GM12873 (cell line): ENCODE measurements around the gene MRM3.

Experiments used
- CTCF ChIP-seq: IDR thresholded peaks from 2 replicates; pipeline ENCODE4 v1.5.1; 2012; ENCODE audit warnings: low read depth, mild to moderate bottlenecking, moderate library complexity, low read length, control low read depth; ENCODE audit not compliant: insufficient read depth; ENCODE audit errors: missing control alignments

MRM3 gene

GRCh38 chr17:814371-814770 lies 32.2 kb downstream of the MRM3 start:
- no peak for TF ChIP-seq CTCF

DNA sequence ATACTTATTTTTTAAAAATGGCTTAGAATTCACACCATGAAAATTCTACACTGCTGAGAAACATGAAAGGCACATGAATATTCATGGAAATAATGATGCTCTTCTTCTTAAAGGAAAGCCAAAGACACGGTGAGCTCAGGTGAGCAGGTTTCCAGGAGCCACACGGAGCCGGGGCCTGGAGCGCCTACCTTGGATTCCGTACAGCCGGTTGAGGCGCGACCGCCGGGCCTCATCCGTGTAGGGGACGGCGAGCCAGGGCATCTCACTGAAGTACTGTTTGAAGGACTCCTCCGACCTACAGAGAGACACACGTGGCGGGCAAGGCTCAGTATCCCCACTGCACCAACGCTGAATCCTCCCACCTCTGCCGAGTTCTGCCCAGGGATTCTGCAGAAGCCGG lies 37.1 kb downstream of the MRM3 start:
- TF ChIP-seq CTCF = no peak

DNA sequence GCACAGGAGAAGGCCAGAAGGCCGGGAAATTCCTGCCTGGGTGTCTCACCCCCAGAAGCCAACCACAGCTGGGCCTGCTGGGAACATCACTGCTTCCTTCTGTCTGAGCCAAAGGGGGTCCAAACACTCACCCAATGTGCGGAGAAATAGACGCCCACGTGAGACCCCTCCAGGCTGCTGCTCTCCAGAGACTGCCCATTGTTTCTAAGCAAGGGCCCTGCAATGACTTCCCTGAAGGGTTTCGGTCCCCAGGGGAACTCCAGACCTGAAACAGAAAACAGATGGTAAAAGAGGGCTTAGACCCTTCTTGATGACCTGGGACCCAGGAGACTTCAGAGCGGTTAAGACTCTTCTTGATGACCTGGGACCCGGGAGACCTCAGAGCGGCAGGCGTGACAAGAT lies 41.3 kb downstream of the MRM3 start:
- TF ChIP-seq CTCF = no peak

- no peak for TF ChIP-seq CTCF
These were observed 42.2 kb downstream of the MRM3 start for GRCh38 chr17:824378-824777.

DNA sequence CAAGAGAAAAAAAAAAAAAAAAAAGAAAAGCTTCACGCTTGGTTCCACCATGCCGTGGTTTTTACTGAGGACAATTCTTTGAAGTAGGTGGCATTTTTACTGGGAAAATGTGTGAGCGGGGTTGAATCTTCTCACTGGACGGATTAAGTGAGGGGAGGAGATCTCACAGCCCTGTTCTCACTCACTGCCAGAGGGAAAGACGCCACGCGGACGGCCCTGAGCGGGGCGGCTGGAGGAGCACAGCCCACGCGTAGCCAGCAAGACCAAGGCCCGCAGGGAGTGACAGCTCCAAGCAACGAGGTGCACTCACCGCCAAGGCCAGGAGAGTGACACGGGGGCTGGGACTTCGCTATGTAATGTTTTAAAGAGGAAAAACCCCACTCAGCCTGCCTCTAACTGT lies 43.1 kb downstream of the MRM3 start:
- TF ChIP-seq CTCF = no peak

GRCh38 chr17:826778-827177 lies 44.6 kb downstream of the MRM3 start:
- TF ChIP-seq CTCF = no peak

GRCh38 chr17:828761-829160 lies 46.6 kb downstream of the MRM3 start:
- no peak for TF ChIP-seq CTCF

DNA sequence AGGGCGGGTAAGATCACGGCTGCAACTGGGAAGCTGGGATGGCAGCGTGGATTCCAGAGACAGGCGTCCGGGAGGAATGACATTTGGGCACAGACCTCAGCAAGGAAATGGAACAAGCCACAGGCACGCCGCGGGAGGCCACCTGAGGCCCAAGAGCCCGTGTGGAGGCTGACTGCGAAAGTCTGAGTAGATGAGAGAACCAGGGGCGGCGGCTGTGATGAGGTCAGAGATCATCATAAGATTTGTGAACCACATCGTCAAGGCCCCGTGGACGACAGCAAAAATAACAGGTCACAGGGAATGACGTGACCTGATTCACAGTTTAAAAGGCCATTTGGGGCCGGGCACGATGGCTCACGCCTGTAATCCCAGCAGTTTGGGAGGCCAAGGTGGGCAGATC lies 48.2 kb downstream of the MRM3 start:
- no peak for TF ChIP-seq CTCF
